Thymus (tissue), 11 donors: ENCODE data around the gene CD28. TPM values are rescaled to one million over a fixed set of nuclear protein-coding genes. Genes with fewer than 3 reads are reported as not detected.

Source experiments
- DNase-seq, 9 donors: peaks; one replicate each; pipeline ENCODE4 v3.0.0-alpha.2; 2013; ENCODE audit warnings: low spot score in 9 of 9, low read depth in 6 of 9, missing footprints in 1 of 9
- H3K27ac ChIP-seq, 2 donors: one replicate each; pipeline ENCODE4 v1.5.1; 2013; ENCODE audit warnings: control low read depth in 1 of 2, low read depth in 1 of 2, low read length in 1 of 2, mild to moderate bottlenecking in 1 of 2, moderate library complexity in 1 of 2
- H3K27me3 ChIP-seq, 2 donors: one replicate each; pipeline ENCODE4 v1.5.1; 2013; ENCODE audit warnings: low read length in 1 of 2; ENCODE audit not compliant: control insufficient read depth in 2 of 2, insufficient read depth in 1 of 2
- H3K36me3 ChIP-seq, 2 donors: one replicate each; pipeline ENCODE4 v1.5.1; 2013; ENCODE audit warnings: low read length in 1 of 2, mild to moderate bottlenecking in 1 of 2, moderate library complexity in 1 of 2; ENCODE audit not compliant: control insufficient read depth in 2 of 2, insufficient read depth in 2 of 2
- H3K4me1 ChIP-seq, 2 donors: one replicate each; pipeline ENCODE4 v1.5.1; 2013; ENCODE audit warnings: low read length in 2 of 2; ENCODE audit not compliant: control insufficient read depth in 2 of 2, insufficient read depth in 2 of 2
- H3K4me3 ChIP-seq, 2 donors: one replicate each; pipeline ENCODE4 v1.5.1; 2013; ENCODE audit warnings: low read length in 2 of 2, control low read depth in 1 of 2, mild to moderate bottlenecking in 1 of 2
- H3K9me3 ChIP-seq, 2 donors: one replicate each; pipeline ENCODE4 v1.5.1; 2013; ENCODE audit warnings: low read length in 1 of 2, mild to moderate bottlenecking in 1 of 2; ENCODE audit not compliant: control insufficient read depth in 2 of 2, insufficient read depth in 1 of 2
- WGBS: extraction: QIAGEN DNeasy Blood & Tissue Kit; methylation state at CpG from one replicate; pipeline ENCODE4 v1.1.7; 2013; 5-methylcytosine and 5-hydroxymethylcytosine counted together
- polyA plus RNA-seq: library from polyadenylated mRNA; stranded (reverse); fragments of 200-250 nt; gene quantifications from one replicate; pipeline ENCODE4 v1.2.3, GENCODE V29; 2013
- total RNA-seq: library from RNA; stranded (reverse); fragments of 120-200 nt; gene quantifications from one replicate; pipeline ENCODE4 v1.2.4, GENCODE V29; 2013
- donor health status: healthy.

Gene CD28
- total and polyA plus RNA-seq, 2 donors: 27.2 to 42.8 TPM

GRCh38 chr2:203758841-203759689 lies 52.6 kb downstream of the CD28 start:
- H3K4me1 ChIP-seq: peaks cover 11 to 18% of the 10 kb centered on the region in 2 donors
- no peak overlapping the region for H3K27ac ChIP-seq
- peaks cover 0 to 7% of the 10 kb centered on the region in 2 donors for H3K36me3 ChIP-seq
- H3K9me3 ChIP-seq: no peaks in the 10 kb centered on the region
- no peaks in the 10 kb centered on the region for H3K27me3 ChIP-seq
- no peak overlapping the region for H3K4me3 ChIP-seq
- 92% methylated on average over 4 of the region's 4 CpGs for WGBS
- DNase-seq: no peak

GRCh38 chr2:203759690-203760365 lies 53.4 kb downstream of the CD28 start:
- Histone ChIP-seq H3K4me3 (no peak overlapping the region), H3K36me3 (peaks cover 0 to 10% of the 10 kb centered on the region in 2 donors), H3K27me3 (no peaks in the 10 kb centered on the region), H3K4me1 (peaks cover 19 to 26% of the 10 kb centered on the region in 2 donors), H3K27ac (no peak overlapping the region), H3K9me3 (no peaks in the 10 kb centered on the region)
- DNase-seq: no peak
- whole genome bisulfite sequencing: over 99% methylated on average over 4 of the region's 4 CpGs

DNA sequence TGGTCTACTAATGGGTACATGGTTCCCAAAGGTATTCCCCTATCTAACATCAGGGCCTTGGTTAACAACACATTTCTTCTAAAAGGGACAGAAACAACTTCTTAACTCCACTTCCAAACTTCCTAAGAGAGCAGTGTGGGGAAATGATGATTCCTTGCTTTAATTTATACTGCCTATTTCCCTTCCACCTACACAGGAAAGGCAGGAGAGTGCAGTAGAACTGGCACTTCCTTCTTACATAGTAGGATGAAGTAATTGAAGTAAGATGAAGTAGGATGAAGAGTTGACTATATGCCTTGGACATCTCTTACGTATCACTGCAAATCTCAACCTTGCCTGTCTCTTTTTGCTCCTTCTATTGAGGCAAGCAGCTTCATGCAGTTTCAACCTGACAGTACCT lies 54.7 kb downstream of the CD28 start:
- DNase-seq: no peak
- Histone ChIP-seq H3K9me3 (peaks cover 0 to 4% of the 10 kb centered on the region in 2 donors), H3K4me1 (peaks cover 25 to 35% of the 10 kb centered on the region in 2 donors), H3K36me3 (peaks cover 0 to 10% of the 10 kb centered on the region in 2 donors), H3K4me3 (no peak overlapping the region), H3K27me3 (no peaks in the 10 kb centered on the region), H3K27ac (no peak overlapping the region)
- WGBS: 94% methylated on average over 1 of the region's 1 CpG

DNA sequence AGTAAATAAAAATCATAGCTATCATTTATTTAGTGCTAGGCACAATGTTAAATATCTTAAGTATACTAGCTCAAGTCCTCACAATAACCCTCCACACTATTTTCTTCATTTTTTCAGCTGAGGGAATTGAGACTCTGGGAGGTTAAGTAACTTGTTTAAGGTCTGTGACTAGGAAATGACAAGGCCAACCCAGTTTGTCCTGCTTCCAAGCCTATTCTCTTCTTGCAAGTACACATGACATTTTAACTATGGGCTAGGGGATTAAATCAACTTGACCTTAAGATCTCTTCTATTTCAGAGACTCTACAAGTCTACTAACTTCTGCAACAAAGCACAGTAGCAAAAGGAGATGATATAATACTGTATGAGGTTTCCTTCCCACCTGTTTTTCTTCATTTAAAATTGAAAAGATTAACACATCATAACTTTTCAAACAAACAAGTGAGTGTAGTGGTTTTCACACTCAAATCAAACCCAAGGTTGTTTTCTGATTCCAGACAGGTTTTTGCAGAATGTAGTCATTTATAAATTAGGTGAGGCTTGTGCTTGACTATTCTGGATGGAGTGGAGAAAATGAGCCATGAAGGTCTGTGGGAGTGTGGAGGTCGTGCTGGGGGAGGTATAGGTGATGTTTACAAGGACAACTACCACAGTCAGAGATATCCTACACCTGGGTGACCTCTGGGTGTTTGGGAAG lies 57.0 kb downstream of the CD28 start:
- DNase-seq: peak in 1 of 9 donors; percentile 50
- Histone ChIP-seq H3K4me1 (peaks cover 32 to 41% of the 10 kb centered on the region in 2 donors), H3K27me3 (no peaks in the 10 kb centered on the region), H3K27ac (peak overlapping the region; percentile 67 to 89), H3K9me3 (peaks cover 3 to 11% of the 10 kb centered on the region in 2 donors), H3K36me3 (peaks cover 0 to 15% of the 10 kb centered on the region in 2 donors), H3K4me3 (no peak overlapping the region)
- WGBS: 87% methylated on average over 1 of the region's 1 CpG

DNA sequence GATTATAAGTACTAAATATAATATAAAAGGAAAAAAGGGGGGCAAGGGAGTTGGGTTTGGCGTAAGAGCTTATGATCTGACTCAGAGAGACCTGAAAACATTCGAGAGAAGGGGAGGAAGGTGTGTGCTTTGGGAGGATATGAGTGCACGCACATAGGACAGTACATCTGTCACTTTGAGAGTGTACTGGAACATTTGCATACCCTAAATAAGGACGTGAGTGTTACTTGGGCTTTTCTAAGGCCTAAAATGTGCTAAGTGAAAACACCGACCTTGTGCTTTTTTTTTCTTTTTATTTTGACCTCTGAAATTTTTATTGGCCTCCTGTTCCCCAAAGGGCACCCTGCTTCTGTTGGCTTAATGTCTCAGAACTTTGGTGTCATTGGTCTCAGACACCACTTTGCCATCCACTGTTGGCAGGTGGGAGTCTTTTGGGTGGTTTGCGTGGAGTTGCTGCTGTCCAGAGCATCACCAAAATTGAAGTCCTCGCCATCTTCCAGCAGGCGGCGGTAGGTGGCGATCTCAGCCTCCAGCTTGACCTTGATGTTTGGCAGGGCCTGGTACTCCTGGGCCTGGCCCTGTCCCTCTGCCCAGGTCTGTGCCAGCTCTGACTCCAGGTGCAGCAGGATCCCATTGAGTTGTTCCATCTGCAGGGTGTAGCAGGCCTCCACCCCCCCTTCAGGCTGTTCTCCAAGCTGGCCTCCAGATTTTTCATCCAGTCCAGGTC lies 57.7 kb downstream of the CD28 start:
- peak overlapping the region; percentile 67 to 89 for H3K27ac ChIP-seq
- peaks cover 32 to 41% of the 10 kb centered on the region in 2 donors for H3K4me1 ChIP-seq
- H3K9me3 ChIP-seq: peaks cover 3 to 11% of the 10 kb centered on the region in 2 donors
- 89% methylated on average over 10 of the region's 10 CpGs for WGBS
- H3K4me3 ChIP-seq: no peak overlapping the region
- no peaks in the 10 kb centered on the region for H3K27me3 ChIP-seq
- peak in 2 of 9 donors; percentile 33 to 57 for DNase-seq
- H3K36me3 ChIP-seq: peaks cover 0 to 15% of the 10 kb centered on the region in 2 donors

GRCh38 chr2:203772456-203773165 lies 66.2 kb downstream of the CD28 start:
- peaks cover 0 to 5% of the 10 kb centered on the region in 2 donors for H3K36me3 ChIP-seq
- H3K27me3 ChIP-seq: no peaks in the 10 kb centered on the region
- H3K4me1 ChIP-seq: no peaks in the 10 kb centered on the region
- H3K4me3 ChIP-seq: no peak overlapping the region
- H3K9me3 ChIP-seq: peaks cover 0 to under 1% of the 10 kb centered on the region in 2 donors
- no peak overlapping the region for H3K27ac ChIP-seq
- no peak for DNase-seq
- WGBS: 93% methylated on average over 4 of the region's 4 CpGs

GRCh38 chr2:203774760-203775159 lies 68.3 kb downstream of the CD28 start:
- Histone ChIP-seq H3K27ac (no peak overlapping the region), H3K4me3 (no peak overlapping the region)

DNA sequence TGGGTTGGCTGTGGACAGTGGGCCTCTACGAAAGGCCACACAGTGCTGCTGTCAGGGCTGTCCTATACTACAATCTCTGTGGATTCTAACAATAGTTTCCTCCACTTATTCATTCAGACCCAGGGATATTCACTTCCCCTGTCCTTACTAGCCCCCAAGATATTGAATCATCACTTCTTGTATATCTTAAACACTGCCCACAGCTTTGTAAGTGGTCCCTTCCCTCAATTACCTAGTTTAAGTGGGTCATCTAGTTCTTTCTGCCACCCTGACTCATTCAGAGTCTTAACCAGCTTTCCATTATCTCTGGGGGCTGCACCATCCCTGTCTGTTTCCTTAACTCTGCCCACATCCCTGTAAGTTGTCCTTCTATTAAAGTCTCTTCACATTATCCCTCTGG lies 69.2 kb downstream of the CD28 start:
- 98% methylated on average over 1 of the region's 1 CpG for WGBS
- H3K4me1 ChIP-seq: peaks cover 7 to 12% of the 10 kb centered on the region in 2 donors
- H3K9me3 ChIP-seq: peaks cover 0 to 10% of the 10 kb centered on the region in 2 donors
- H3K36me3 ChIP-seq: peaks cover 0 to 5% of the 10 kb centered on the region in 2 donors
- DNase-seq: no peak
- no peak overlapping the region for H3K4me3 ChIP-seq
- H3K27me3 ChIP-seq: no peaks in the 10 kb centered on the region
- H3K27ac ChIP-seq: no peak overlapping the region

More at GRCh38 chr2:203774760-203775159, 68.3 kb downstream of the CD28 start:
- H3K36me3 ChIP-seq: peaks cover 0 to 5% of the 10 kb centered on the region in 2 donors
- H3K9me3 ChIP-seq: peaks cover 0 to 10% of the 10 kb centered on the region in 2 donors
- no peak for DNase-seq
- WGBS: 85% methylated on average over 9 of the region's 9 CpGs
- H3K27me3 ChIP-seq: no peaks in the 10 kb centered on the region
- peaks cover 0 to 5% of the 10 kb centered on the region in 2 donors for H3K4me1 ChIP-seq
